COLO668 (cell line): ENCODE measurements around the gene SFXN2.
"Not testable (repeated sequence)": the region's sequence is repeated elsewhere in the genome, so short reads cannot be mapped to it uniquely, and the experiment has no call there.

Experiments
- DNase-seq: peaks from one replicate; lab custom pipeline; 2025; ENCODE audit not compliant: unreplicated experiment; lab: John Stamatoyannopoulos, UW

Gene SFXN2

DNA sequence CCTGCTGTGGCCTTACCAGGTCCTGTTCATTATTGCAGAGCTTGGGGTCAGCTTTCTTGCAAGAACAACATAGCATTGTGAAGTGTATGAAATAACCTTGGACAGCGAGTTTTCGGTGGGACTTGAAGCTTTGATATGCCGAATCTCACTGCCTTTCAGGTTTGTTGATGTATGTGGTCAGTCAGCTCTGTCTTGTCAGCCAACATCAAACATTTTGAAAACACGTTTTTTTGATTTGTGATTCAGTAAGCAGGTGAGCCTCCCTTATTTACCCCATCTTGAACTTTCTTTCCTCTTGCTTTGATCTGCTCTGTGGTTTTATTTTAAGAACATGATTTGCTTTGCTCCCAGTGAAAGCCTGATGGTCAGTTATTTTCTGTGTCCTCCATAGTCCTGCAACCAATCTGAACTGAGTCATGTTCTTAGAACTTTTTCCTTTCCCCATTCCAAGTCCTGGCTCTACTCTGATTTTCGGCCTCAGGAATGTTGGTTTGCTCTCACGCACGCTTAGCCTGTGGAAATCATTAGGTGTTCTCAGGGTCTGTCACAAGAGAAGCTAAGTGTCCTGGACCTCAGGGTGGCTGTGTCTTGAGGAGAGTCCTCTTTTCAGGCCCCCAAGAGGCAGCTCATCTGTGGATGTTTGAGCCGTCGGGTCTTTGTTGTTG lies 38.0 kb downstream of the SFXN2 start:
- no peak for DNase-seq

DNA sequence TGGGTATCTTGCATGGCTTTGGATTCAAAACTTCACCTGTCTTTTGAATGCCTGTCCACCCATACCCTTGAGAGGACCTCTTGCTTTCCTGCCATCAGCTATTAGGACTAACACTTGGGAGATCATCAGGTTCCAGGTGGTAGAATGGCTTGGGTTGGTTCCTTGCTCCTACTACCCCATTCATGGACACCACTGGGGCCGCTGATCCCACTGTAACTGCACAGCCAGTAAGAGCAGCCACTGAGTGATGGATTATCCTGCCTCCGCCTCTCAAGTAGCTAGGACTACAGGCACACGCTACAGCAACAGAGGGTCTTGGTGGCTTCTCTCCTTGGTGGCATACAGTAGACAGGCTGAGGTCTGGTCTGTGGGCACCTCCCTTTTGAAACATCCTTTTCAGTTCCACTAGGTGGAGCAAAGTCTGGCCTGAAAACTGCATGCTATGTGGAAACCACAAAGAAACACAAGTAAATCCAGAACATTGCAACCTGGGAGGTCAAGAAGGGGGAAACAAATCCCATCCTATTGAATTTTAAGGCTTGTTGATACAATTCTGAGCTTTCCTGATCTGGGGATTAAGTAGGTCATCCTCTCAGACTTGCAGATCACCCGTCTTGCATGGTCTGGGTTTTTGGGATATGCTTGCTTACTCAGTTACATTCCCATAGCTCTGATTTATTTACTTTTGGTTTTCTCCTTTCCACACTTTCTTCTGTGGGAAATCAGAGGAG lies 38.7 kb downstream of the SFXN2 start:
- DNase-seq: no peak

DNA sequence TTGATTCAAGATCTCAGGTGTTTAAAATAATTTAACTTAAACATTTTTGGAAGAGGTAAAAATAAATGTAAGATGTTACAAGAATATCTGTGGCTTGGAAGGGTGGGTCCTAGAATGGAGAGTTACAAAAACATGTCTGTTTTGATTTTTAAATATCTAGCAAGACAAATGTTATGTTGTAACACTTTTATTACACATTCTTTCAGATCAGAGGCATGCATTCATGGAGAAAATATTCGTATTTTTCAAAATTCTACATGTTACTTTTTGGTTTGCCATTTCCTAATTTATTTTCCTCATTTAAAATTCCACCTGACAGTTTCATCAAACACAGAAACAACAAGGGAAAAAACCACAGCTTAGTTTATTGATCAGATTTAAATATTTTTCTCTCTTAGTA lies 39.3 kb downstream of the SFXN2 start:
- DNase-seq: no peak

DNA sequence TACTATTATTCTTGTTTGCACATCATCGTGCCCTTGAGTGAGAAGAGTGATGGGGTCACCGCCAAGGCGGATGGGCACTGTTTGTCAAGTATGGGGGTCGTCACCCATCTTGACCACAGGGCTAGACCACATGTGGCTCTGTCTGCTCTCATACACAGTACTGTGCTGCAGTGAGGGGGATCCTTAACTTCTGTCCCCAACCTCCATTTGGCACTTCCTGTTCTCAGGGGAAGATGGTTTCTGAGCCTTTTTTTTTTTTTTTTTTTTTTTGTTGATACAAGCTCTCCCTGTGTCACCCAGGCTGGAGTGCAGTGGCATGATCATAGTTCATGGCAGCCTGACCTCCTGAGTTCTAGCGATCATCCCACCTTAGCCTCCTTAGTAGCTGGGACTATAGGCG lies 42.9 kb downstream of the SFXN2 start:
- no peak for DNase-seq

DNA sequence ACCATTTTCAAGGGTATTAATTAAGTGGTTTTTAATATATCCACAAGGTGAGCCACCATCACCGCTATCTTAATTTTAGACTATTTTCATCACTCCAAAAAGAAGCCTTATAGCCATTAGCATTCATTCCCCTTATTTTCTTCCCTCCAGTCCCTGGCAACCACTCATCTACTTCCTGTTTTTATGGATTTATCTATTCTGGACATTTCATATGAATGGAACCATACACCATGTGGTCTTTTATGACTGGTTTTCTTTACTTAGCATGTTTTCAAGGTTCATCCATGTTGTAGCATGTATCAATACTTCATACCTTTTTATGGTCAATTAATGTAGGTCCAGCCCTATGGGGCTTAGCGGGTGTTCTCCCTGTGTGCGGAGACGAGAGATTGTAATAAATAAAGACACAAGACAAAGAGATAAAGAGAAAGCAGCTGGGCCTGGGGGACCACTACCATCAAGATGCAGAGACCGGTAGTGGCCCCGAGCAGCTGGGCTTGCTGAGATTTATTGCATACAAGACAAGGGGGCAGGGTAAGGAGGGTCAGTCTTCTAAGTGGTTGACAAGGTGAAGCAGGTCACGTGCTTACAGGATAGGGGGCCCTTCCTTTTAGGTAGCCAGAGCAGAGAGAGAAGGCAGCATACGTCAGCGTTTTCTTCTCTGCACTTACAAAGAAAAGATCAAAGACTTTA lies 44.0 kb downstream of the SFXN2 start:
- DNase-seq: no peak

DNA sequence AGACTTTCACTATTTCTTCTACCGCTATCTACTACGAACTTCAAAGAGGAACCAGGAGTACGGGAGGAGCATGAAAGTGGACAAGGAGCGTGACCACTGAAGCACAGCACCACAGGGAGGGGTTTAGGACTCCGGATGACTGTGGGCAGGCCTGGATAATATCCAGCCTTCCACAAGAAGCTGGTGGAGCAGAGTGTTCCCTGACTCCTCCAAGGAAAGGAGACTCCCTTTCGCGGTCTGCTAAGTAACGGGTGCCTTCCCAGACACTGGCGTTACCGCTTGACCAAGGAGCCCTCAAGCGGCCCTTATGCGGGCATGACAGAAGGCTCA lies 44.5 kb downstream of the SFXN2 start:
- DNase-seq: not testable (repeated sequence)

DNA sequence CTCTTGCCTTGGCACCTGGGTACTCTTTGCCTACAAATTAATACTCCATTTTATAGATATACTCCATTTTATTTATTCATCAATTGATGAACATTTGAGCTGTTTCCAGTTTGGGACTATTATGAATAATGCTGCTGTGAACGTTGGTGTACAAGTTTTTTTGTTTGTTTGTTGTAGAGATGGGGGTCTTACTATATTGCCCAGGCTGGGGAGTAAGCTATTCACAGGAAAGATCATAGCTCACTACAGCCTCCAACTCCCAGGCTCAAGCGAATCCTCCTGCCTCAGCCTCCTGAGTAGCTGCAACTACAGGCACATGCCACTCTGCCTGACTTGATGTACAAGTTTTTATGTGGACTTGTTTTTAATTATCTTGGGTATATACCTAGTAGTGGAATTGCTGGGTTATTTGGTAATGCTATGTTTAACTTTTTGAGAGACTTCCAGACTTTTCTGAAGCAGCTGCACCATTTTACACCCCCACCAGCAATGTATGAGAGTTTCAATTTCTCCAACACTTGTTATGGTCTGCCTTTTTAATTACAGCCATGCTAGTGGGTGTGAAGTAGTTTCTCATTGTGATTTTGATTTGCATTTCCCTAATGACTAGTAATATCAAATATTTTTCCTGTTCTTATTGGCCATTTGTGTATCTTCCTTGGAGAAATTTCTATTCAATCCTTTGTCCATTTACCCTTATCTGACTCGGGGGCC lies 45.2 kb downstream of the SFXN2 start:
- DNase-seq: no peak

DNA sequence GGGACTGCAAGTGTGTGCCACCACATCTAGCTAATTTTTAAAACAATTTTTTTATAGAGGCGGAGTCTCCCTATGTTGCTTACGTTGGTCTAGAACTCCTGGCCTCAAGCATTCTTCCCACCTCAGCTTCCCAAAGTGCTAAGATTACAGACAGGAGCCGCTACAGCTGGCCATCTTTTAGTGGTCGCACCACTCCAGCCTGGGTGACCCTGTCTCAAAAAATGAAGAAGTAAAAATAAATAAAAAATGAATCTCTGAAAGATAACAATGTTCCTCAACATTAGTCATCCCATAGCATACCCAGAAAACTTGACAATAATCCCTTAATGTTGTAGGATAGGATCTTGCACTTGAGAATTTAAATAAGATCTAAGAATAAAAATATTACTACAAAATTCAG lies 47.5 kb downstream of the SFXN2 start:
- DNase-seq: no peak

DNA sequence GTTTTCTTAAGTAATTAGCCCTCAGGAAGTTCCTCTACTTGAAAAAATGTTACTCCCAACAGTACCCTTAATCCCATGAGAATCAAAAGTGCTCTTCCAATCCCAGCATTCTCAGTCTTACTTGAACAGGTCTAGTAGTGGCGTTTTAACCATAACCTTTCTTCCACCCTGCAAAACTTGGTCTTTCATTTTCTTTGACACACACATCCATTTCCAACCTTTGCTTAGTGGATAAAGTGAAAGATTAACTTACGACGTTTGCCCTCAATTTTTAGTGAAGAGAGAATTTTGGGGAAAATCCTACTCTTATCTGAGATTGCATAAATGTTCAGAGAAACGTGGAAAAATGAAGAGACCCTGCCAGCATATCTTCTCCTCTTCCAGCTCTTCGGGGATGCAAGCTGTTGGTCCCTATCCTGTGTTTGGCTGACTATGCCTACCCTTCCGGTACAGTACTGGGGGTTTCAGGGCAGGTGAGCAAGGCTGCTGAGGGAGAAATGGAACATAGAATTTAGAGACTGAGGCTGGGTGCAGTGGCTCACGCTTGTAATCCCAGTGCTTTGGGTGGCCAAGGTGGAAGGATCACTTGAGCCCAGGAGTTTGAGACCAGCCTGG lies 48.1 kb downstream of the SFXN2 start:
- no peak for DNase-seq

DNA sequence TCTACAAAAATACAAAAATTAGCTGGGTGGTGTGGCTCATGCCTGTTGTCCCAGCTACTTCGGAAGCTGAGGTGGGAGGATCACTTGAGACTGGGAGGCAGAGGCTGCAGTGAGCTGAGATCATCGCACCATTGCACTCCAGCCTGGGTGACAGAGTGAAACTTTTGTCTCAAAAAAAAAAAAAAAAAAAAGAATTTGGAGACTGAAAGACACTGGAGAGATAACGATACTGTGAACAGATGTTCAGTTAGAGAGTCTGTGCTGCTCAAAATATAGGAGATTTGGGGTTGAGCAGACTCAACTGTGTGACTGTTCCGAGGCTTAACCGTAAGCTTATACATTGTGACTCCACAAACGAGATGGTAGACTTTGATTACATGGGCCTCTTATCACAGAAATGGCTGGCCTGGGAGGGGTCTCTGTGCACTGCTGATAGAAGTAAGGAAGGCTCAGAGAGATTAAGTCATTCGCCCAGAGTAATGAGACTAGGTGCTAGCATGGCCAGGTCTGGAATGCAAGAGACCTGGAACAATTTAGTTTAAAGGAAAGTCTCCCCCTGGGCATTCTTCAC lies 48.7 kb downstream of the SFXN2 start:
- DNase-seq: no peak

DNA sequence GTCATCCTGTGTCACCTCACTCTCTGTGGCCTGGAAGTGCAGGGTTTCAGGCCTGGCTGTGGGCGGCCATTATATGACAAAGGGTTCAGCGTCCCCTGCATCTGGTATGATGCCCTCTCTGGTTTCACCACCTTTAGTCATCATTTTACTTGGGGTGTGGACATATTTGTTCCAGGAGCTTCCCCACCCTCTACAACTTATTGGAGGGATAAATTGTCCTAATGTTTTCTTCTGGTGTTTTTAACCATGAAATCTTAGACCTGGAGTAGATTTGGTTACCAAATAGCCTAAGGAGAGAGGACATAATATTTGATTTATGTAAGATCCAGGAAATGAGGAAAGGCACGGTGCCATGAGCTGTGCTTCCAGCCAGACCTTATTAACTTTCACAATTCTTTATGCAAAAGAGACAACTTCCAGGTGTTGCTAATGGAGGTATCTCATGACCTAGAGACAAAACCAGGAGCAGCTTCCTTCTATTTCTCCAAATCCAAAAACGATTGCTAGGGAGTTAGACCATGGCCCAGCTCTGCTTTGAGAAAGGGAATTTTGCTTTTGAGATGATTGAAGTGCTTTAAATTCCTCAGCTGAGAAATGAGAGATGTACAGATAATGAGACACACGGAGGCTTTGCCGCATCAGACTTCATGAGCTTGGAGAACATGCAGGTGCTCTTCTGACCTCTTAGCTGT lies 50.2 kb downstream of the SFXN2 start:
- DNase-seq: no peak

DNA sequence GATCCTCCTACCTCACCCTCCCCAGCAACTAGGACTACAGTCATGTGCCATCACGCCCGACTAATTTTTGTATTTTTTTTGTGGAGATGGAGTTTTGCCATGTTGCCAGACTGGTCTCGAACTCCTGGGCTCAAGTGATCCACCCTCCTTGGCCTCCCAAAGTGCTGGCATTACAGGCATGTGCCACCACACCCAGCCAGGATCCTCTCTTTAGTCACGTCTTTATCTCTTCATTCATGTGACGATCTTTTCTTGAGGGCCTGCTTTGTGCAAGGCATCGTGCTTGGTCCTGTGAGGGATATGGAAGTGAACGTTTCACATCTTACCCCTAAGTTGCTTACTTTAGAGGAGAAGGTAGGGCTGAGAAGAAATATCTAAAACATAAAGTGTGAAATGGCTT lies 50.9 kb downstream of the SFXN2 start:
- DNase-seq: no peak

DNA sequence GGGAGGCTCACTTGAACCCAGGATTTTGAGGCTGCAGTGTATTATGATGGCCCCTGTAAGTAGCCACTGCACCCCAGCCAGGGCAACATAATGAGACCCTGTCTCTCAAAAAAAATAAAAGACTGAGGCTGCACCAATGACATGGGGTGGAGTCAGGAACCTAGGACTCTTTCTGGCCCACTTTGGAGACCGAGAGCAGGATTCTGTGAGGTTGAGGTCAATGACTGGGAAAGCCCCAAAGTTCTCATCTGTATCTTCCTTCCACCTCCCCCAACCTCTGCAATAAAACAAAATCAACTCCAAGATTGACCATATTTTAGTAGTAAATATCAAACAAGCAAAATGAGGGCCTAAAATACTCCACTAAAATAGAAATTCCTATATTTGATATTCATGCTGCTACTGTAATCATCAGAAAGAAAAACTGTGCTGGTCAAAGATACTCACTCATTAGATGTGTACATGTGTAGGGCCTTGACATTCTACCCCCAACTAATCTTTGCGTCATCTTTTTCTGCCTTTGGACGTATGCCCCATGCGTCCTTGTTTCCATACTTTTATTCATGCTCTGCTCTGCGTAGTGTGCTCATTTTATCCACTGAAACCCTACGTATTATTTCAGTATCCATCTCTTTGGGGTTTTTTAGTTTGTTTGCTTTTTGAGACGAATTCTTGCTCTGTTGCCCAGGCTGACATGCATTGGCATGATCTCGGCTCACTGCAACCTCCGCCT lies 53.2 kb downstream of the SFXN2 start:
- no peak for DNase-seq

DNA sequence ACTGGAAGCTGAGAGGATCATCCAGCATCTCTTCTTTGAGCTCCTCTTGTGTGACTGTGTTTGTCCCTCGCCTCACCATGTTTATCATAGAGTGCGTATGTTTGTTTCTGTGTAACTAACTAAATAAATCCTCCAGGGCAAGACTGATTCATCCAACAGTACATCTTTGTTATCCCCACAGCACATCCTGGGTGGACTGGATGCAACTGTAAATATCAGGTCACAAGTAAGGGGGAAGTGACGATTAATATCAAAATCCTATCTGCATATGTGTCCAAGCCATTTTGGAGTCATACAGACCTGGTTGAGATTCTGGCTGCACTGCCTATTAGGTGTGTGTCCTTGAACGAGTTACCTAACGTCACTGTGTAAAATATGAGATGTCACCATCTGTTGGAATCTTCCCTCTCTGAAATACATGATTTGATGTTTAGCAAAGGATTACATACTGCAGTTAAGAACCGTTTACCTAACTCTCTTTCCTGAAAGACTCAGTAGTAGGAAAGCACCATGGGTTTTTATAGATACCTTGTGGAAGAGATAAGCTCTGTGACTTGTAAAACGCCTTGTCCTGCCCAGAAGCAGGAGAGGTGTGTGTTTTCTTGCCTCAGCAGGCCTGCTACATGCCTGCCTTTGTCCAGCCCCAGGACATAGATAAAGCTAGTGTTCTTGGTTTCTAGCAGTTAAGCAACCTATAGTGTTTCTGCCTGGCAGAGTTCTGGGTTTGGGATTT lies 55.1 kb downstream of the SFXN2 start:
- no peak for DNase-seq

DNA sequence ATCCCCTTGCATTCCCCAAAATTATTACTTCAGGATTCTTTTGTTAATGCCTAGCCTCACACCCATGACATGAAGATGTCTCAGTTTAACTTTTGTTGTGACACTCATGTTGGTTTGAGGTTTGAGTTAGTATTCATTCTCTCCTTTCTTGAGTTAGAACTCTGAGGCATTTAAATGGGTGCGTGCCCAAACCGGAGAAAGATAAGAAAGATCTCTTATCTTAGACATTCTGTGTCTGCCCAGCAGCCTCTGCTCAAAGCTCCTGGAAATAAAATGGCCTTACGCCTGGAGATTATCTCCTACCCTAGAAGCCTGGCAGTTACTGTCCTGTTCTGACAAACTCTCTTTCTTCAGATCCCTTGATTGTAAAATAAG lies 55.7 kb downstream of the SFXN2 start:
- no peak for DNase-seq

DNA sequence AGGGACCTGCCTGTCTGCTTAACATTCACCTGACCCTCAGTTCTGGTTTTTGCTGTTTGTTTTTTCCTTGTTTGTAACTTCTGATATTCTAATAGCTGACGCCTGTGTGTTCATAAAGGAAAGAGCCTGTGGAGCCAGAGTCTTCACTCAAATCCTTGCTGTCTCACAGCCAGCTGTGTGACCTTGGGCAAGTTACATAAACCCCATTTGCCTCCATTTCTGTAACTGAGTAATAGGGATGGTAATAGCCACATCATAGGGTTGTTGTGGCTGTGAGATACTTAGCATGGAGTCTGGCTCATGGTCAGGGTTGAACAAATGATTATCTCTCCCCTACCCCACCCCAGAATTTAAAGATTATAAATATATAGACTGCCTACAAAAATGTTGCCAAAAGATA lies 56.4 kb downstream of the SFXN2 start:
- no peak for DNase-seq

DNA sequence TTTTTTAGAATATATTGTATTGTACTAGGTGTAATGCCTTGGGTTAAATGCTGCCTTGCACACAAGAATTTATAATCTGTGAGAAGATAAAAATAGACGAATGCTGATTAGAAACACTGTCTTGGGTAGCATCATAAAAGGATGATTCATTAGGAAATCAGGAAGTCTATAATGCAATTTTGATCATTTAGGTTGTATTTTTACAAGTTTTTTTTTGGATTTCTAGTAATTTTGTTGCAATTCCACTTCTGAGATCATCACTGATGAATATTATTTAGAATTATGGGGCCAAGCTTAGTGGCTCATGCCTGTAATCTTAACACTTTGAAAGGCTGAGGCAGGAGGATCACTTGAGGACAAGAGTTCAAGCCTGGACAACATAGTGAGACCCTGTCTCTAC lies 58.9 kb downstream of the SFXN2 start:
- DNase-seq: no peak

DNA sequence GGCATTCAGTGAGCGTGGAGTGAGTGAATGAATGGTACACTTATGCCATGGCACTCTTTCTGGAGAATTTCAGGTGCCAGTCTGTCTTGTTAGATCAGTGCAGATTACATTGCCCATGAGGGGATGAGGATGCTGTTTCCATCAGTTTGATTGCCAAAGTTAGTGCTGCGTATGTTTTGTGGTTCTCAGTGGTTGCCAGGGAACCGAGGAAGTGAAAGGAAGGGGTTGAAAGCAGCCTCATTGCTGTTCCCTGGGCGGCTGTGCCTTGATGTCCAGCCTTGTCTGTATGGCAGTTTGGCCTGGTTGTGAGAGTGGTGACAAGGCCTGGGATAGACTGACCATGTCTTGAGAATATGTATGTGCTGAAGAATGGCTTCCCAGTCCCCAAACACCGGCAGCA lies 59.5 kb downstream of the SFXN2 start:
- DNase-seq: no peak
